B cell (primary cell): ENCODE results near the gene SLC2A10. TPM values are rescaled to one million over a fixed set of nuclear protein-coding genes. Genes with fewer than 3 reads are reported as not detected.

Experiments used
- ATAC-seq: fragments of 200-7000 bp; cut with Tn5 transposase; one replicate; pipeline ENCODE4 v1.10.0; 2021; ENCODE audit warnings: low read depth, mild to moderate bottlenecking, moderate number of reproducible peaks, moderate library complexity
- CTCF ChIA-PET: fragments of 350-600 bp; sonication (Branson Sonifier 250); formaldehyde crosslinking; loops from one replicate; lab custom pipeline; 2021; ENCODE audit warnings: antibody characterized with exemption, inconsistent platforms; lab: Charles Lee
- POLR2A ChIA-PET: fragments of 350-600 bp; sonication (Branson Sonifier 250); formaldehyde crosslinking; loops from one replicate; lab custom pipeline; 2021; ENCODE audit warnings: antibody characterized with exemption; lab: Charles Lee
- DNase-seq: peaks from one replicate; pipeline ENCODE4 v3.0.0; 2013
- H2AFZ ChIP-seq: 2 replicates; pipeline ENCODE4 v1.6.1; 2012; ENCODE audit warnings: mild to moderate bottlenecking, low read depth, low read length; ENCODE audit not compliant: insufficient read depth, poor library complexity, severe bottlenecking
- H3K27ac ChIP-seq, 2 donors: 1 replicate in 1 of 2; 2 replicates in 1 of 2; pipeline ENCODE4 v1.5.1; 2012 to 2013; ENCODE audit warnings: low read length in 2 of 2, mild to moderate bottlenecking in 2 of 2, moderate library complexity in 1 of 2
- H3K27me3 ChIP-seq, 4 experiments: fragments of 200-600 bp in 1 of 4; sonication (generic) in 1 of 4; replicated peaks in 1 of 4; 1 replicate in 2 of 4; 2 replicates in 2 of 4; pipeline versions ENCODE4 v1.6.1 to v1.7.0; 2013 to 2016; ENCODE audit warnings: low read length in 3 of 4, mild to moderate bottlenecking in 2 of 4, mixed read lengths in 1 of 4, moderate library complexity in 1 of 4; ENCODE audit not compliant: insufficient read depth in 4 of 4, control insufficient read depth in 3 of 4; ENCODE audit errors: control extremely low read depth in 1 of 4
- H3K36me3 ChIP-seq, 2 experiments: replicated peaks in 1 of 2; 1 replicate in 1 of 2; 2 replicates in 1 of 2; pipeline versions ENCODE4 v1.6.1 to v1.7.1; 2013; ENCODE audit warnings: low read length in 1 of 2; ENCODE audit not compliant: insufficient read depth in 2 of 2, control insufficient read depth in 1 of 2; ENCODE audit errors: control extremely low read depth in 1 of 2, extremely low read depth in 1 of 2
- H3K4me1 ChIP-seq, 2 donors: fragments of 200-600 bp in 1 of 2; sonication (generic) in 1 of 2; 1 replicate in 1 of 2; 2 replicates in 1 of 2; pipeline versions ENCODE4 v1.5.1 to v1.6.1; 2013 to 2017; ENCODE audit warnings: low read length in 2 of 2; ENCODE audit not compliant: control insufficient read depth in 2 of 2, insufficient read depth in 2 of 2
- H3K4me2 ChIP-seq: replicated peaks from 2 replicates; pipeline ENCODE3; 2012; ENCODE audit warnings: mild to moderate bottlenecking, low read depth, low read length; ENCODE audit not compliant: poor library complexity, severe bottlenecking
- H3K4me3 ChIP-seq, 5 experiments: fragments of 200-600 bp in 1 of 5; sonication (generic) in 1 of 5; 1 replicate in 3 of 5; 2 replicates in 2 of 5; pipeline versions ENCODE4 v1.5.1 to v1.7.0; 2011 to 2016; ENCODE audit warnings: low read length in 4 of 5, mild to moderate bottlenecking in 4 of 5, low read depth in 2 of 5, control low read depth in 1 of 5, moderate library complexity in 1 of 5; ENCODE audit not compliant: insufficient read depth in 1 of 5; ENCODE audit errors: control extremely low read depth in 1 of 5, extremely low read depth in 1 of 5
- H3K79me2 ChIP-seq: fragments of 200-600 bp; sonication (generic); one replicate; pipeline ENCODE4 v1.6.0; 2016; ENCODE audit warnings: low read length; ENCODE audit not compliant: control insufficient read depth, insufficient read depth
- H3K9ac ChIP-seq: fragments of 200-600 bp; sonication (generic); 2 replicates; pipeline ENCODE4 v1.6.1; 2017; ENCODE audit warnings: mild to moderate bottlenecking, low read length, moderate library complexity
- H3K9me3 ChIP-seq, 3 donors: one replicate each; pipeline versions ENCODE4 v1.6.1 to v1.7.1; 2013; ENCODE audit warnings: low read length in 2 of 3; ENCODE audit not compliant: control insufficient read depth in 2 of 3, insufficient read depth in 1 of 3; ENCODE audit errors: control extremely low read depth in 1 of 3
- H4K20me1 ChIP-seq: 2 replicates; pipeline ENCODE4 v1.6.0; 2012; ENCODE audit warnings: mild to moderate bottlenecking, low read length; ENCODE audit not compliant: insufficient read depth, control insufficient read depth, poor library complexity, severe bottlenecking
- H3K27ac Mint-ChIP-seq: one replicate; pipeline ENCODE4 v1.8.0; 2021; ENCODE audit warnings: mixed read lengths
- H3K27me3 Mint-ChIP-seq: one replicate; pipeline ENCODE4 v1.8.0; 2021; ENCODE audit warnings: mixed read lengths
- H3K4me1 Mint-ChIP-seq: one replicate; pipeline ENCODE4 v1.8.0; 2021; ENCODE audit warnings: mixed read lengths
- H3K4me3 Mint-ChIP-seq: one replicate; pipeline ENCODE4 v1.8.0; 2021; ENCODE audit warnings: mixed read lengths
- H3K9me3 Mint-ChIP-seq: one replicate; pipeline ENCODE4 v1.8.0; 2022; ENCODE audit warnings: mixed read lengths; ENCODE audit not compliant: insufficient read depth
- EZH2 ChIP-seq: IDR thresholded peaks from 2 replicates; pipeline ENCODE4 v1.6.1; 2012; ENCODE audit warnings: borderline replicate concordance, low read depth, mild to moderate bottlenecking, moderate library complexity, low read length; ENCODE audit not compliant: insufficient read depth, poor library complexity, severe bottlenecking
- WGBS: methylation state at CpG from one replicate; pipeline ENCODE4 v1.1.5; 2013; ENCODE audit warnings: missing lambda C conversion rate; ENCODE audit not compliant: insufficient coverage; 5-methylcytosine and 5-hydroxymethylcytosine counted together
- intact Hi-C: fragments of 100-400 bp; cut with micrococcal nuclease; formaldehyde crosslinking; loops from one replicate; pipeline ENCODE4 v1.10.0; 2022
- polyA plus RNA-seq: library from polyadenylated mRNA; depleted of rRNA; stranded (reverse); fragments of >200 nt; gene quantifications from 2 replicates; pipeline ENCODE4 v1.2.3, GENCODE V29; 2012
- total RNA-seq, 2 donors: library from RNA; stranded (reverse); fragments of 120-200 nt in 1 of 2; gene quantifications; 1 replicate in 1 of 2; 2 replicates in 1 of 2; pipeline versions ENCODE4 v1.2.3 to v1.2.4, GENCODE V29; 2013 to 2022
- TF ChIP-seq, protein P1 (sequence below): fragments of 200-600 bp; IDR thresholded peaks from one replicate; pipeline ENCODE4 v1.8.0; 2022; ENCODE audit warnings: antibody characterized with exemption, mild to moderate bottlenecking

SLC2A10 gene
- total and polyA plus RNA-seq, 2 donors (not counting 1 experiment from before 2014, with no cell fraction given) = not detected

- Mint-ChIP-seq H3K4me3 (no peak overlapping the region), H3K27ac (no peak overlapping the region)
These were observed 4.1 kb upstream of the SLC2A10 start for GRCh38 chr20:46705378-46705729.

GRCh38 chr20:46706242-46706641, 3.2 kb upstream of the SLC2A10 start:
- ATAC-seq = no peak
- 83% methylated on average over 2 of the region's 2 CpGs for WGBS
- Histone ChIP-seq H2AFZ (no peak overlapping the region), H3K4me1 (peaks cover 6 to 16% of the 10 kb centered on the region in 2 donors), H3K27ac (no peak overlapping the region), H3K4me3 (no peak overlapping the region), H3K36me3 (no peaks in the 10 kb centered on the region), H3K27me3 (peaks cover 0 to 27% (median 12%) of the 10 kb centered on the region in 4 experiments), H3K4me2 (no peak overlapping the region), H3K79me2 (no peaks in the 10 kb centered on the region), H3K9me3 (peaks cover 1 to 7% (median 2%) of the 10 kb centered on the region in 3 donors), H3K9ac (no peak overlapping the region), H4K20me1 (no peaks in the 10 kb centered on the region)
- Mint-ChIP-seq H3K9me3 (peaks cover 2% of the 10 kb centered on the region), H3K4me1 (peaks cover 11% of the 10 kb centered on the region), H3K4me3 (no peak overlapping the region), H3K27me3 (peaks cover 48% of the 10 kb centered on the region), H3K27ac (no peak overlapping the region)
- ChIA-PET POLR2A (no interaction called here), CTCF (no interaction called here)
- intact Hi-C loops = no loop called here
- TF ChIP-seq, protein P1, sequence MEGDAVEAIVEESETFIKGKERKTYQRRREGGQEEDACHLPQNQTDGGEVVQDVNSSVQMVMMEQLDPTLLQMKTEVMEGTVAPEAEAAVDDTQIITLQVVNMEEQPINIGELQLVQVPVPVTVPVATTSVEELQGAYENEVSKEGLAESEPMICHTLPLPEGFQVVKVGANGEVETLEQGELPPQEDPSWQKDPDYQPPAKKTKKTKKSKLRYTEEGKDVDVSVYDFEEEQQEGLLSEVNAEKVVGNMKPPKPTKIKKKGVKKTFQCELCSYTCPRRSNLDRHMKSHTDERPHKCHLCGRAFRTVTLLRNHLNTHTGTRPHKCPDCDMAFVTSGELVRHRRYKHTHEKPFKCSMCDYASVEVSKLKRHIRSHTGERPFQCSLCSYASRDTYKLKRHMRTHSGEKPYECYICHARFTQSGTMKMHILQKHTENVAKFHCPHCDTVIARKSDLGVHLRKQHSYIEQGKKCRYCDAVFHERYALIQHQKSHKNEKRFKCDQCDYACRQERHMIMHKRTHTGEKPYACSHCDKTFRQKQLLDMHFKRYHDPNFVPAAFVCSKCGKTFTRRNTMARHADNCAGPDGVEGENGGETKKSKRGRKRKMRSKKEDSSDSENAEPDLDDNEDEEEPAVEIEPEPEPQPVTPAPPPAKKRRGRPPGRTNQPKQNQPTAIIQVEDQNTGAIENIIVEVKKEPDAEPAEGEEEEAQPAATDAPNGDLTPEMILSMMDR = no peak
- no peak for TF ChIP-seq EZH2
- DNase-seq = no peak

More at GRCh38 chr20:46705378-46705729, 4.1 kb upstream of the SLC2A10 start:
- intact Hi-C loops = no loop called here
- Histone ChIP-seq H2AFZ (no peak overlapping the region), H3K4me2 (no peak overlapping the region), H3K4me1 (peaks cover 6 to 16% of the 10 kb centered on the region in 2 donors), H4K20me1 (no peaks in the 10 kb centered on the region), H3K27me3 (peaks cover 0 to 27% (median 11%) of the 10 kb centered on the region in 4 experiments), H3K27ac (no peak overlapping the region), H3K79me2 (no peaks in the 10 kb centered on the region), H3K9ac (no peak overlapping the region), H3K36me3 (no peaks in the 10 kb centered on the region), H3K4me3 (no peak overlapping the region), H3K9me3 (peaks cover 1 to 7% (median 2%) of the 10 kb centered on the region in 3 donors)
- H3K4me1 Mint-ChIP-seq = peaks cover 10% of the 10 kb centered on the region
- peaks cover 2% of the 10 kb centered on the region for H3K9me3 Mint-ChIP-seq
- ChIA-PET POLR2A (interaction anchor here (1.1 kb wide), 1 partner anchor 33 kb away, joined by 3 read pairs; no protein-coding TSS in a partner anchor), CTCF (no interaction called here)
- no peak for TF ChIP-seq EZH2
- TF ChIP-seq, protein P1 = no peak
- ATAC-seq (no peak), DNase-seq (no peak)
- WGBS = 100% methylated on average over 3 of the region's 4 CpGs
- H3K27me3 Mint-ChIP-seq = peaks cover 47% of the 10 kb centered on the region
